Activated naive CD8-positive, alpha-beta T cell treated with anti-CD3 and anti-CD28 coated beads for 36 hours (primary cell): ENCODE results near the gene EPS15. TPM values are rescaled to one million over a fixed set of nuclear protein-coding genes. Genes with fewer than 3 reads are reported as not detected.
"Not testable (repeated sequence)": the region's sequence is repeated elsewhere in the genome, so short reads cannot be mapped to it uniquely, and the experiment has no call there.

Experiments used
- DNase-seq: peaks from one replicate; pipeline ENCODE4 v3.0.0; 2021
- H3K27ac Mint-ChIP-seq: one replicate; pipeline ENCODE4 v1.8.0; 2022; ENCODE audit warnings: mild to moderate bottlenecking, moderate library complexity, mixed read lengths
- H3K27me3 Mint-ChIP-seq: one replicate; pipeline ENCODE4 v1.8.0; 2022; ENCODE audit warnings: mild to moderate bottlenecking, mixed read lengths
- H3K36me3 Mint-ChIP-seq: one replicate; pipeline ENCODE4 v1.8.0; 2021; ENCODE audit warnings: mild to moderate bottlenecking, mixed read lengths
- H3K4me1 Mint-ChIP-seq: one replicate; pipeline ENCODE4 v1.8.0; 2021; ENCODE audit warnings: mixed read lengths
- H3K4me3 Mint-ChIP-seq: one replicate; pipeline ENCODE4 v1.8.0; 2022; ENCODE audit warnings: mild to moderate bottlenecking, moderate library complexity, mixed read lengths
- H3K9me3 Mint-ChIP-seq: one replicate; pipeline ENCODE4 v1.8.0; 2022; ENCODE audit warnings: mixed read lengths
- total RNA-seq, 2 experiments: library from RNA; stranded (reverse); gene quantifications; one replicate each; pipeline ENCODE4 v1.2.3, GENCODE V29; 2021

Gene EPS15
- total RNA-seq, 2 experiments from 2014 or later = 53.5 to 55.0 TPM

DNA sequence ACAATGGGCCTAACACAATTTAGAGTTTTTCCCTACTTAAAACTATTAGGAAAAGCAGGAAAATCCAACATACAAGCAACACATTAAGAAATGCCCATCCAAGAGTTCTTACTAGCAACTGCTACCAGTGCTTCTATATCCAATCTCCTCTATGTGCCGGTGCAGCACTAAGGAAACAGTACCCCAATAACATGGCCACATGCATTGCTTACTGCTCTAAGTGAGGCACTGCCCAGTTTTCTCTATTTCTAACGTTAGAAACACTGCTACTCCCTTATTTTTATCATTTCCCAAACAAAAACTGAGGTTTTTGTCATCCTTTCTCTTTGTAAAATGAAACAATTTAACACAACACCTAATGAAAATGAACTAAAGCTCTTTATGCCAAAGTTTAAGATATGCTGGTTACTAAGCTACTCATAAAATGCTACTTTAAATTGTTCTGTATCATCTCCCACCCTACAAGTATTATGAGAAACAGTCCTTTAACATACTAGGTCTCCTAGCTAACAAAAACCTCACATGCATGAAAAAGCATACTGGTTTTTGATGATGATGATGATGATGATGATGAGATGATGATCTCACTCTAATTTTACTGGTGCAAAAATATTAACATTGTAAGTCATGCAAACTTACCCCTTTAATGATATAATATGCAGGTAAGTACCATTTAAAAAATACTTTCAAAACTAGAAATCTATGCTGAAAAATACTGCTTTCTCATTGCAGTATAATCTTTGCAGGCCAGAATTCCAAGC, 98.0 kb downstream of the EPS15 start:
- peaks cover 12% of the 10 kb centered on the region for H3K4me1 Mint-ChIP-seq
- no peaks in the 10 kb centered on the region for H3K9me3 Mint-ChIP-seq
- H3K27ac Mint-ChIP-seq = no peak overlapping the region
- H3K4me3 Mint-ChIP-seq = no peak overlapping the region
- no peaks in the 10 kb centered on the region for H3K27me3 Mint-ChIP-seq
- DNase-seq = no peak
- H3K36me3 Mint-ChIP-seq = peaks cover 34% of the 10 kb centered on the region

DNA sequence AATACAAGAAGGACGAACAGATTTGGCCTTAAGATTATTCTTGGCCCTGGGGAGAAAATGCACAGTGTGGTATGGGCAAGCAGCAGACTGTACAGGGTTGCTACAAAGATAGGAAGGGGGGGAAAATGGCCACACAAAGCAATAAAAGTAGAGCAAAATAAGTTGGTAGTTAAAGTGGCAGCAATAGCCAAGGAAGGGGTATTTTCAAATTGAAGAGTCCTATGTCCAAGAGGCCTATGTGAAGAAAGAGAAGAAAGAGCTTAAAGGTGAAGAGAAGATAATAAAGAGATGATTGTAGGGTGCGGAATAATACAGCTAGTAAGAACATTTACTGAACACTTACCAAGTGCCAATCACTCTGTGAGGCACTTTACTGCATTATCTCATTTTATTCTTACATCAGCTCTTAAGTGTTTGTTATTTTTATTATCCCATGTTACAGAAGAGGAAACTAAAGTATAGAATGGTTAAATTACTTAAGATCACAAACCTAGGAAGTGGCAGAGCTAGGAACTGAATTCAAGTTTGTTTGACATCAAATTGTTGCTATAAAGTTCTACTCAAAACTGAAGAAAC, 100.6 kb downstream of the EPS15 start:
- Mint-ChIP-seq H3K4me3 (no peak overlapping the region), H3K9me3 (no peaks in the 10 kb centered on the region), H3K27ac (no peak overlapping the region), H3K27me3 (no peaks in the 10 kb centered on the region), H3K4me1 (peaks cover 12% of the 10 kb centered on the region), H3K36me3 (peaks cover 36% of the 10 kb centered on the region)
- DNase-seq = no peak

GRCh38 chr1:51417496-51418383, 101.3 kb downstream of the EPS15 start:
- peaks cover 39% of the 10 kb centered on the region for H3K36me3 Mint-ChIP-seq

GRCh38 chr1:51416910-51417309, 102.2 kb downstream of the EPS15 start:
- peaks cover 7% of the 10 kb centered on the region for H3K4me1 Mint-ChIP-seq
- no peak overlapping the region for H3K27ac Mint-ChIP-seq
- H3K27me3 Mint-ChIP-seq = no peaks in the 10 kb centered on the region
- peaks cover 43% of the 10 kb centered on the region for H3K36me3 Mint-ChIP-seq
- no peak for DNase-seq
- no peak overlapping the region for H3K4me3 Mint-ChIP-seq
- no peaks in the 10 kb centered on the region for H3K9me3 Mint-ChIP-seq

More at GRCh38 chr1:51417496-51418383, 101.3 kb downstream of the EPS15 start:
- no peaks in the 10 kb centered on the region for H3K27me3 Mint-ChIP-seq
- H3K27ac Mint-ChIP-seq = no peak overlapping the region
- H3K4me3 Mint-ChIP-seq = no peak overlapping the region
- H3K4me1 Mint-ChIP-seq = peaks cover 12% of the 10 kb centered on the region
- no peak for DNase-seq
- H3K9me3 Mint-ChIP-seq = no peaks in the 10 kb centered on the region

DNA sequence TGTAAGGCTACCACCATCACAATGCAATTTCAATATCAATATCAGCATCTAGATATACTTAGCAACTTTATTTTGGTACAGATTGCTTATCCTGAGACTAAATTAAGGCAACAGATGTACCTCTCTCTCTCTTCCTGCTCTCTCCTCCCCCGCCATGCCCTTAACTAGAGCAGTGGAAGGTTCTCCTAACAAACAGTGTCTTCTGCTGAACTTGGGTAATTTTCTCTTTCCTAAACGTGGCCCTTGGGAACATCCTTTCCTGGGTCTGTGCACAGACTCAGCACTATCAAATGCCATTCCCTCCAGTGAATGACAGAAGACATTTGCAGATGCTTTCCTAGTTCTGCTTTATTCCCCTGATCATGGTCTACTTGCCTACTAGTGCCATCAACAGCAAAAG, 103.1 kb downstream of the EPS15 start:
- H3K27me3 Mint-ChIP-seq = no peaks in the 10 kb centered on the region
- H3K4me3 Mint-ChIP-seq = no peak overlapping the region
- no peak overlapping the region for H3K27ac Mint-ChIP-seq
- DNase-seq = no peak
- peaks cover 44% of the 10 kb centered on the region for H3K36me3 Mint-ChIP-seq
- peaks cover 7% of the 10 kb centered on the region for H3K4me1 Mint-ChIP-seq
- H3K9me3 Mint-ChIP-seq = no peaks in the 10 kb centered on the region

GRCh38 chr1:51414811-51415210, 104.3 kb downstream of the EPS15 start:
- no peak overlapping the region for H3K4me3 Mint-ChIP-seq
- no peak overlapping the region for H3K27ac Mint-ChIP-seq
- H3K36me3 Mint-ChIP-seq = peaks cover 35% of the 10 kb centered on the region
- H3K27me3 Mint-ChIP-seq = no peaks in the 10 kb centered on the region
- DNase-seq = no peak
- H3K9me3 Mint-ChIP-seq = no peaks in the 10 kb centered on the region
- no peaks in the 10 kb centered on the region for H3K4me1 Mint-ChIP-seq

GRCh38 chr1:51411820-51412219, 107.2 kb downstream of the EPS15 start:
- DNase-seq, H3K4me3 Mint-ChIP-seq, H3K4me1 Mint-ChIP-seq, H3K9me3 Mint-ChIP-seq, H3K27ac Mint-ChIP-seq, H3K27me3 Mint-ChIP-seq: not testable (repeated sequence)
- peaks cover 29% of the 10 kb centered on the region for H3K36me3 Mint-ChIP-seq

DNA sequence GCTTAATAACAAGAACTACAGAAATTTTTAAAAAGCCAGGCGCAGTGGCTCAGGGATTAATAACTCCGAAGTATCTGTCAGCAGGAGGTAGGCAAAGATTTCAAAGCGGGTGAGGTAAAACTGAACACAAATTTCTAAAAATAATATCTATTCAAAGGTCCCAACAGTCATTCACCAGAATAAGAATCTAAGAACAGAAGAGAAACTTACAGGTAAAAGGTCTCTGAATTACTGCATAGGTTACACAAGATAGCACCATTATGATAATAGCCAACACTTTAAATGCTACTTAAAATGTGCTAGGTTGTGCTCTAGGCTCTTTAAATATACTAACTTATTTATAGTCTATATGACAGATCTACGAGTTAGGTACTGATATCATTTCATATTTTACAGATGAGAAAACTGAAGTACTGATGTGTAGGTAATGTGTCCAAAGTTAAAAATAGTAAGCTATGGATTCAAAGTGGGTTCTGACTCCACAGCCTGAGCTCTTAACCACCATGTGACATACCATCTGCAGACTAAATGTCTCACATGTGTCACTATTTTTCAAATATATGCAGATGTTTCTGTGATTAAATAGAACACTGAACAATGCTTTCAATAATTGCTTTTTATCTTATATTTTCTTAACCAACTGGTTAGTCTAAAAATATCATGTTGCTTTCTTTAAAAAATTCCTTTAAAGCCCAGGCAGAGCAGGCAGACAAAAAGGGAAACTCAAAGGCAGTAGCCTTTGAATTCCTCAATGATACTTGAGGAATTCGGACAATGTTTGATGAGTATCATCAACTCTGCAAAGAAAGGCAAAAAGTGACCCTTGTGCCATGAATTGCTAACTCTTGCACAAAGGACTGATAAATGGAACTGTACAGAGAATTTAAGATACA, 108.3 kb downstream of the EPS15 start:
- no peak for DNase-seq
- Mint-ChIP-seq H3K4me1 (no peaks in the 10 kb centered on the region), H3K27ac (no peak overlapping the region), H3K4me3 (no peak overlapping the region), H3K36me3 (peaks cover 28% of the 10 kb centered on the region), H3K27me3 (no peaks in the 10 kb centered on the region), H3K9me3 (no peaks in the 10 kb centered on the region)

- not testable (repeated sequence) for H3K4me1 Mint-ChIP-seq, H3K4me3 Mint-ChIP-seq, H3K27me3 Mint-ChIP-seq, DNase-seq, H3K27ac Mint-ChIP-seq, H3K9me3 Mint-ChIP-seq
- H3K36me3 Mint-ChIP-seq = peaks cover 29% of the 10 kb centered on the region
Measured at GRCh38 chr1:51409755-51410541, 109.1 kb downstream of the EPS15 start.

DNA sequence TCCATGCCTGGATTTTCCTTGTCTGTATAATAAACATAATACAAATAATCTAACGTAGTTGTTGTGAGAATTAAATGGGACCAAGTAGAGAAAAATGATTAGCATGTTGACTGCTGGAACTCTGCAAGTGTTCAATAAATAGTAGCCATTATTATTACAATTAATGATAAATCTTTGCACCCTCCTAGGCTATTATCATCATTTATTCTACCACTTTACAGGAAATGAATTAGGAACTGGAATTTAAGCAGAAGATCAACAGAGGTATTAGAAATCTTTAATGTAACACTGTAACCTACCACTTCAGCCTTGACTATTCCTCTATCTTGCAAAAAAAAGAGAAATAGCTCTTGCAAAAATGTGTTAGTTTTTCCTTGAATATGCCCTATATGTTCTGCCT, 126.8 kb downstream of the EPS15 start:
- Mint-ChIP-seq H3K36me3 (peaks cover 45% of the 10 kb centered on the region), H3K27me3 (no peaks in the 10 kb centered on the region), H3K4me1 (no peaks in the 10 kb centered on the region), H3K9me3 (peaks cover 2% of the 10 kb centered on the region), H3K27ac (no peak overlapping the region), H3K4me3 (no peak overlapping the region)
- no peak for DNase-seq

DNA sequence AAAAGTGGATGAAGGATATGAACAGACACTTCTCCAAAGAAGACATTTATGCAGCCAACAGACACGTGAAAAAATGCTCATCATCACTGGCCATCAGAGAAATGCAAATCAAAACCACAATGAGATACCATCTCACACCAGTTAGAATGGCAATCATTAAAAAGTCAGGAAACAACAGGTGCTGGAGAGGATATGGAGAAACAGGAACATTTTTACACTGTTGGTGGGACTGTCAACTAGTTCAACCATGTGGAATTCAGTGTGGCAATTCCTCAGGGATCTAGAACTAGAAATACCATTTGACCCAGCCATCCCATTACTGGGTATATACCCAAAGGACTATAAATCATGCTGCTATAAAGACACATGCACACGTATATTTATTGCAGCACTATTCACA, 128.4 kb downstream of the EPS15 start:
- not testable (repeated sequence) for H3K27ac Mint-ChIP-seq

DNA sequence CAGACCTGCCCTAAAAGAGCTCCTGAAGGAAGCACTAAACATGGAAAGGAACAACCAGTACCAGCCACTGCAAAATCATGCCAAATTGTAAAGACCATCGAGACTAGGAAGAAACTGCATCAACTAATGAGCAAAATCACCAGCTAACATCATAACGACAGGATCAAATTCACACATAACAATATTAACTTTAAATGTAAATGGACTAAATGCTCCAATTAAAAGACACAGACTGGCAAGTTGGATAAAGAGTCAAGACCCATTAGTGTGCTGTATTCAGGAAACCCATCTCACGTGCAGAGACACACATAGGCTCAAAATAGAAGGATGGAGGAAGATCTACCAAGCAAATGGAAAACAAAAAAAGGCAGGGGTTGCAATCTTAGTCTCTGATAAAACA, 131.8 kb downstream of the EPS15 start:
- H3K27ac Mint-ChIP-seq, H3K4me3 Mint-ChIP-seq, H3K4me1 Mint-ChIP-seq, H3K27me3 Mint-ChIP-seq, DNase-seq: not testable (repeated sequence)
- Mint-ChIP-seq H3K36me3 (peaks cover 75% of the 10 kb centered on the region), H3K9me3 (peaks cover 12% of the 10 kb centered on the region)

More for the DNA sequence above, 128.4 kb downstream of the EPS15 start:
- not testable (repeated sequence) for DNase-seq, H3K9me3 Mint-ChIP-seq, H3K4me3 Mint-ChIP-seq, H3K27me3 Mint-ChIP-seq, H3K4me1 Mint-ChIP-seq
- peaks cover 55% of the 10 kb centered on the region for H3K36me3 Mint-ChIP-seq

GRCh38 chr1:51386259-51386658, 132.8 kb downstream of the EPS15 start:
- H3K27me3 Mint-ChIP-seq, DNase-seq, H3K4me3 Mint-ChIP-seq, H3K4me1 Mint-ChIP-seq, H3K27ac Mint-ChIP-seq: not testable (repeated sequence)
- Mint-ChIP-seq H3K36me3 (peaks cover 74% of the 10 kb centered on the region), H3K9me3 (peaks cover 12% of the 10 kb centered on the region)

- peaks cover 4% of the 10 kb centered on the region for H3K4me1 Mint-ChIP-seq
- H3K27ac Mint-ChIP-seq = no peak overlapping the region
- H3K27me3 Mint-ChIP-seq = no peaks in the 10 kb centered on the region
Measured at GRCh38 chr1:51385776-51386175, 133.3 kb downstream of the EPS15 start.

More at GRCh38 chr1:51385776-51386175, 133.3 kb downstream of the EPS15 start:
- Mint-ChIP-seq H3K4me3 (no peak overlapping the region), H3K36me3 (peaks cover 77% of the 10 kb centered on the region), H3K9me3 (peaks cover 12% of the 10 kb centered on the region)
- no peak for DNase-seq
